ENCODE data around the gene KCNQ1. TPM values are rescaled to one million over a fixed set of nuclear protein-coding genes. Genes with fewer than 3 reads are reported as not detected.

KCNQ1 gene
- total RNA-seq: 0.04 and 0.07 TPM in 2 replicates

DNA sequence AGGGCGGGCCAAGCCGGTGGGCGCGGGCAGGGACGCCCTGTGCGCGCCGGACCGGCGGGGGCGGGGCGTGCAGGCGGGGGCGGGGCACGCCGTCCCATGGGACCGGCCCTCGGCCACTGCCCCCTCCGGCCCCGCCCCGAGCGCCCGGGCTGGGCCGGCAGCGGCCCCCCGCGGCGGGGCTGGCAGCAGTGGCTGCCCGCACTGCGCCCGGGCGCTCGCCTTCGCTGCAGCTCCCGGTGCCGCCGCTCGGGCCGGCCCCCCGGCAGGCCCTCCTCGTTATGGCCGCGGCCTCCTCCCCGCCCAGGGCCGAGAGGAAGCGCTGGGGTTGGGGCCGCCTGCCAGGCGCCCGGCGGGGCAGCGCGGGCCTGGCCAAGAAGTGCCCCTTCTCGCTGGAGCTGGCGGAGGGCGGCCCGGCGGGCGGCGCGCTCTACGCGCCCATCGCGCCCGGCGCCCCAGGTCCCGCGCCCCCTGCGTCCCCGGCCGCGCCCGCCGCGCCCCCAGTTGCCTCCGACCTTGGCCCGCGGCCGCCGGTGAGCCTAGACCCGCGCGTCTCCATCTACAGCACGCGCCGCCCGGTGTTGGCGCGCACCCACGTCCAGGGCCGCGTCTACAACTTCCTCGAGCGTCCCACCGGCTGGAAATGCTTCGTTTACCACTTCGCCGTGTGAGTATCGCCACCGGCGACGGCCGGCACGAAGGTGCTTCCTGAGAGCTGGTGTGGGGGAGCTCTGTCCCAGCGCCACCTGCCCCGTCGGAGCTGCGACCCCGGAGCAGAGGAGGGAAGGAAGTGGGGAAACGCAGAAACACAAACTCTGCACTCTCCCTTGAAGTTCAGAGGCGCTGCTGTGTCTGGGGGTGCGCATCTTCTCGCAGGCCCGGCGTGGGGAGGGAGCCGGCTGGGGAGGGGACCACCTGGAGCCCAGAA lies at the start of gene KCNQ1:
KCNQ1 (plus strand) TSS at position 188 of the 925 bp plus-strand sequence; CDS start at position 279, 91 bp downstream.
- DNase-seq (ENCODE audit: low read depth, low spot score): no peak

DNA sequence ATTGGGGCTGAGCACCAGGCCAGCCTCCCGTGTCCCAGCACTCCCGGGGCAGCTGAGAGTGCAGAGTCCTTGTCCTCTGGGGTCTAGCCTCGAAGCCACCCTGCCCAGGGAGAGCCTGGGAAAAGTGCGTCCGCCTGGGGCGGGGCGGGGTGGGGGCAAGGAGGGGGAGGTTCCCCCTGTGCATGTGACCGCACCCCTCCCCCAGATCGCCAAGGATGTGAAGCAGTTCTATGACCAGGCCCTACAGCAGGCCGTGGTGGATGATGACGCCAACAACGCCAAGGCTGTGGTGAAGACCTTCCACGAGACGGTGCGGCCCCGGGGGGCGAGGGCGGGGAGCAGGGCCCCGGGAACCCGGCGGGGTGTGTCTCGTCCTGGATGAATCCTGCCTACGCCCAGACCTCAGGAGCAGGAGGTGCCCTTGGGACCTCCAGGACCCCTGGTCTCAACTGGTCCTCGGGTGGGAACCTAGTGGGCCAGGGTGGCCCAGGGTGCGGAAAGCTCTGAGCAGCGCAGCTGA lies 49.5 kb upstream of the KCNQ1 start:
- DNase-seq (ENCODE audit: low read depth, low spot score): no peak

- DNase-seq (ENCODE audit: low read depth, low spot score): no peak
Observed at GRCh38 chr11:2395856-2396255, 49.0 kb upstream of the KCNQ1 start.

DNA sequence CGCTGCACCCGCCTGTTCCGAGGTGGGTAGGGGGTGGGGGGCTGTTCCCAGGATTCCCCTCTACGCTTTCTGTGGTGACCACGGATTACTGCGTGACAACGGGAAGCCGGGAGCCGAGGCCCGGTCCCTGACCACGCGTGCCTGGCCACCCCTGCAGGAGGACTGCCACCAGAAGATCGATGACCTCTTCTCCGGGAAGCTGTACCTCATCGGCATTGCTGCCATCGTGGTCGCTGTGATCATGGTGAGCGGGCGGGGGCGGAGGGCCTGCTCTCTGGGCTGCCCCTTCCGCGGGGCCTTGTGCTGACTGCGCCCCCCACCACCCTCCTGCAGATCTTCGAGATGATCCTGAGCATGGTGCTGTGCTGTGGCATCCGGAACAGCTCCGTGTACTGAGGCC lies 48.3 kb upstream of the KCNQ1 start:
- DNase-seq (ENCODE audit: low read depth, low spot score): no peak

DNA sequence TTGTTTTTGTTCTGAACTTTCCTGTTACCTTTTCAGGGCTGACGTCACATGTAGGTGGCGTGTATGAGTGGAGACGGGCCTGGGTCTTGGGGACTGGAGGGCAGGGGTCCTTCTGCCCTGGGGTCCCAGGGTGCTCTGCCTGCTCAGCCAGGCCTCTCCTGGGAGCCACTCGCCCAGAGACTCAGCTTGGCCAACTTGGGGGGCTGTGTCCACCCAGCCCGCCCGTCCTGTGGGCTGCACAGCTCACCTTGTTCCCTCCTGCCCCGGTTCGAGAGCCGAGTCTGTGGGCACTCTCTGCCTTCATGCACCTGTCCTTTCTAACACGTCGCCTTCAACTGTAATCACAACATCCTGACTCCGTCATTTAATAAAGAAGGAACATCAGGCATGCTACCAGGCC lies 47.8 kb upstream of the KCNQ1 start:
- no peak for DNase-seq (ENCODE audit: low read depth, low spot score)

DNA sequence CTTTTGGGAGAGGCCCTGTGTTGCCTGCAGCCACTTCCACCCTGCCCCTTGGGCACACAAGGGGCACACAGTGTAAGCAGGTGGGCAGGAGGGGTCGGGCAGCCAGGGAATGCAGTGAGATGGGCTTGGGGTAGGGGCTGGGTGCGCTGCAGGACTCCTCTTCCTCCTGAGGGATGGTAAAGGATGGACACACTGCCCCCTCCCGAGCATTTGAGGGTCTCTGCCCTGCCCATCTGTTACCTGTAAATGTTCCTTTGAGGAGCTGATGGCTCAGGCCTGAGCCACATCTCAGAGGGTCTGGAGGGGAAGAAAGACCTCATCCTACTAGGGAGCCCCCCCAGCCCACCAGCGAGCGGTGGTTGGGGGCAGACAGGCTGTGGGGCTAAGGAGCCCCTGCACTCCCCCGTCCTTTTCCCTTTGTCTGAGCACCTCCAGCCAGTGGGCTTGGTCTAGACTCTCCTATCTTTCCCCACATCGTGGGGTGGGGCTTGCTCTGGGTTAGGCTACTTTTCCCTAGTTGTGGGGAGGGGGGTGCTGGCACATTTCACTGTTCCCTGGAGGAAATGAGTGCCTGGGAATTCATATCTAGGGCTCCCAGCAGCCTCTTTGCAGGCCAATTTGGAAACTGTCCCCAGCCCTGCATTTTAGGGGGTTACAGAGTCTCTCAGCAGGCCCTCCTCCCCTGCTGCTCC lies 46.0 kb upstream of the KCNQ1 start:
- no peak for DNase-seq (ENCODE audit: low read depth, low spot score)

DNA sequence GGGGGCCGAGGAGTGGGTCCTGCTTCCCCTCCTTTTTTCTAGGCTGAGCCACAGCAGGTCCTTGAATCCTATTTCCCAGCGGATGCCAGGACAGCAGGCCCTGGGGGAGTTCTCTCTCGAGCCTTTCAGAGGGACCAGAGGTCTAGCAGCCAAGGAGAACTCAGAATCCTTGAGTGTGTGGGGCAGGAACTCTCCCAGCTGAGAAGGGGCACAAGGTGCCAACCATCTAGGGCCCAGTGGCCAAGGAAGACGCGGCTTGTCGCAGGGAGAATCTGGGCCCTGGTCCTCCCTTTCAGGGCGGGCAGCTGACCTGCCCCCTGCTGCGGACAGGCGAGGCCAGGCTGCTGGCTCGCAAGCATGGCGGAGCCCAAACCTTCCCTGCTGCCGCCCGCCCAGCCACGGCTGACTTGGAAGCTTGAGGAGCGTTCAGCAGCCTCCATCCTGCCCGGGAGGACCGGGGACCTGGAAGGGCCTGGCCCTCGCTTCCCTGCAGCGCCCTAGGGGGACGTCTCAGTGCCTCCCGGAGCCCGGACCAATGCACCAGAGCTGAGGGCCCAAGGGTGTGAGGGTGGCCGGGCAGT lies 45.2 kb upstream of the KCNQ1 start:
- no peak for DNase-seq (ENCODE audit: low read depth, low spot score)

GRCh38 chr11:2400069-2400761 lies 44.6 kb upstream of the KCNQ1 start, which contains the start of gene TSSC4:
Gene TSSC4, plus strand, starts transcription at chr11:2400750. Its CDS starts 1,884 bp downstream, at chr11:2402634.
- peak; percentile 100 for DNase-seq (ENCODE audit: low read depth, low spot score)

DNA sequence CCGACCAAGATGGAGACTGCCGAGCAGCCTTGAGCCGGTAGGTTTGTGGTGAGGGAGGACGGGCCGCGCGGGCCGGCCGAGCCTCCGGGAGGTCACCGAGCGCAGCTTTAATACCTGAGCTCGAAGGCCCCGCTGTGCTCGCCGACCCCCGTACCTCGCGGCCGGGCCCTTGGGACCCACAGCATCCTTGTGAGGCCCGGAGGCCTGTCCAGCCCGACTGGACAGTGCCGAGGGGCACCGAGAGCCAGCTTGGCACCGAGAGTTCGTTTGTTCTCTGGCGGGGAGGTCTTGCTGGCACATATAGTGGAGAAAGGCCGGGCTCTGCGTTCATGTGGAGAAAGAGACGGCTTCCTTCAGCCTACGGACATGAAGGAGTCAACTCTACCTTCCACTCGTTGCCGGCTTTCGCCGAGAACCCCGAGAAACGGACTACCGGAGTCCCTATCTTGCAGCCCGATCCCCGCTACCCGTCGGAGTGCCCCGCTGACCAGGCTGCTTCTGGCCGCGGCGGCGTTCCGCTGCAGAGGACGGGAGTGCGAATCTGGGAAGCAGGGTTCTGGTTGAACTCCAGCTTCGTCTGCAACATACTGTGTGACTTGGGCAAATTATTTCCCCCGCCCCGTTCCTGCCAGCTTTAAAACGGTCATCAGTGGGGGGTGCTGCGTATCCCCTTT lies 43.9 kb upstream of the KCNQ1 start:
- no peak for DNase-seq (ENCODE audit: low read depth, low spot score)

GRCh38 chr11:2401436-2401984 lies 43.3 kb upstream of the KCNQ1 start:
- DNase-seq (ENCODE audit: low read depth, low spot score): no peak

DNA sequence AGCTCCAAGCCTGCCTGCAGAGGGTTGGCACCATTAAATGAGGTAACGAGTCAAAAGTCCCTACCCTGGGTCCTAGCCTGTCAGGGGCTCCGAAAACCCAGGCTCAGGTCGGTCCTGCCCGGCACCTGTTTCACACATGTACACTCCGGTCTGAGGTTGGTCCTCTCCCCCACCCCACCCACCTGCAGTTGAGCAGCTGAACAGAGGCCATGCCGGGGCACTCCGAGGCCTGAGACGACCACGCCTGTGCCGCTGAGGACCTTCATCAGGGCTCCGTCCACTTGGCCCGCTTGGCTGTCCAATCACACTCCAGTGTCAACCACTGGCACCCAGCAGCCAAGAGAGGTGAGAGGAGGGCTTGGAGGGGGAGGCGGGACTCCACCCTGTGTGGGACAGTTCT lies 42.7 kb upstream of the KCNQ1 start:
- no peak for DNase-seq (ENCODE audit: low read depth, low spot score)

GRCh38 chr11:2402890-2403645 lies 41.7 kb upstream of the KCNQ1 start:
- no peak for DNase-seq (ENCODE audit: low read depth, low spot score)

GRCh38 chr11:2404735-2405196 lies 40.0 kb upstream of the KCNQ1 start:
- DNase-seq (ENCODE audit: low read depth, low spot score): no peak

DNA sequence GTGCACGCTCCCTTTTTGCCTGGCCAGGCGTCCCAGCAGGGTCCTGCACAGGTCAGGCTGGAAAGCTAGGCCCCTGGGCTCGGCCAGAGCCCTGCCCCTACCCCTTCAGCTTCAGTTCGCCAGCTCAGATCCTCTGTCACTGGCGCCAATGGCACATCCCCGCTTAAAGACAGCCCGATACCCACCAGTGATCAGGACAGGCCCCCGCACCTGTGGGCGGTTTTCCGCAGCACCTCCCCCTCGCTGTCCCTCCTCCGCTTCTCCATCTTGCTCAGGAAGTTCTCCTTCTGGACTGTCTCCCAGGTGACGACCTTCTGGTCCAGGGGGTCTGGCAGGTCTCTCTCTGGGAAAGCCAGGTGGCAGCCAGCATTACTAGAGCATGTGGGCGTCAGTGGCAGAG lies 38.4 kb upstream of the KCNQ1 start:
- DNase-seq (ENCODE audit: low read depth, low spot score): no peak

- DNase-seq (ENCODE audit: low read depth, low spot score): no peak
Observed at GRCh38 chr11:2406878-2407410, 37.9 kb upstream of the KCNQ1 start.

DNA sequence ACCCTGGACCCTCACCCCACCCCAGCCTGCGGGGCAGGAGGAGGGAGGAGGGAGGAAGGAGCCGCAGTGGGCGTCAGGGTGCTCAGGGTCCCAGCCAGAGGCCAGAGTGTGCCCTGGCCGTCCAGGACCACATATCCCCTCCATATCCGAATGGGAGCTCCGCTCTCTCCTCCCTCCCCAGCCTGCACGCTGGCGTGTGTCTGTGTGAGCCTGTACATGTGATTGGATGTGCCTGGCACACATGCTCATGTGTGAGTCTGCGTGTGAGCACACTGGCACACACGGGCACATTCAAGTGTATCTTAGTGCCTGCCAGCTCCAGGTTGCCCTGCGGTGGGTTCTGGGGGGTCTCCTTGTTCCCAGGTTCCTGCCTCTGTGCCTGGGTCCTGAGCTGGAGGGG lies 36.1 kb upstream of the KCNQ1 start:
- no peak for DNase-seq (ENCODE audit: low read depth, low spot score)

GRCh38 chr11:2409126-2409525 lies 35.7 kb upstream of the KCNQ1 start:
- DNase-seq (ENCODE audit: low read depth, low spot score): no peak

- DNase-seq (ENCODE audit: low read depth, low spot score): no peak
Observed at GRCh38 chr11:2409611-2410468, 35.0 kb upstream of the KCNQ1 start.

Data from pulmonary artery endothelial cell (primary cell).